ENCODE results near the gene PGR.

DNA sequence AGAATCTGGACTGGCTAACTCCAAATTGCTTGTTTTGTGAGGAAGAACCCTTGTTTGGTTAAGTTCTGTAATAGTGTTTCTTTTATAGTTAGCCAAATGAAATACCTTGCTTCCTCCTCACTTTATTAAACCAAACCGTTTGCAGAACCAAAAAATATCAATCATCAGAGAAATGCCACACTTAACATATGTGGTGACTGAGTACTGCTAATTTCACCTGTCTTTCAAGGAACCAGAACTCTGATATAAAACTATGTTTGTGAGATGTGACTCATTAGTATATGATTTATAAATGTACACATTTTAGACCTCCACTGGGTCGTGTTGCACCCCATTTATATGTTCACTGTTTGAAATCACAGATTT lies 119.9 kb downstream of the PGR start:
- TF ChIP-seq, protein P1, sequence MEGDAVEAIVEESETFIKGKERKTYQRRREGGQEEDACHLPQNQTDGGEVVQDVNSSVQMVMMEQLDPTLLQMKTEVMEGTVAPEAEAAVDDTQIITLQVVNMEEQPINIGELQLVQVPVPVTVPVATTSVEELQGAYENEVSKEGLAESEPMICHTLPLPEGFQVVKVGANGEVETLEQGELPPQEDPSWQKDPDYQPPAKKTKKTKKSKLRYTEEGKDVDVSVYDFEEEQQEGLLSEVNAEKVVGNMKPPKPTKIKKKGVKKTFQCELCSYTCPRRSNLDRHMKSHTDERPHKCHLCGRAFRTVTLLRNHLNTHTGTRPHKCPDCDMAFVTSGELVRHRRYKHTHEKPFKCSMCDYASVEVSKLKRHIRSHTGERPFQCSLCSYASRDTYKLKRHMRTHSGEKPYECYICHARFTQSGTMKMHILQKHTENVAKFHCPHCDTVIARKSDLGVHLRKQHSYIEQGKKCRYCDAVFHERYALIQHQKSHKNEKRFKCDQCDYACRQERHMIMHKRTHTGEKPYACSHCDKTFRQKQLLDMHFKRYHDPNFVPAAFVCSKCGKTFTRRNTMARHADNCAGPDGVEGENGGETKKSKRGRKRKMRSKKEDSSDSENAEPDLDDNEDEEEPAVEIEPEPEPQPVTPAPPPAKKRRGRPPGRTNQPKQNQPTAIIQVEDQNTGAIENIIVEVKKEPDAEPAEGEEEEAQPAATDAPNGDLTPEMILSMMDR (IDR thresholded peaks at IDR 0.05), result no peak
- no peak for TF ChIP-seq POLR2A (IDR thresholded peaks at IDR 0.05)
